Mesendoderm (in vitro differentiated cells): ENCODE results near the gene CTSL.

Experiments
- DNase-seq: peaks from one replicate; pipeline ENCODE4 v3.0.0; 2013
- H2AK5ac ChIP-seq: 2 replicates; pipeline ENCODE4 v1.6.1; 2013; ENCODE audit warnings: low read length, inconsistent platforms
- H2BK120ac ChIP-seq: 2 replicates; pipeline ENCODE4 v1.6.1; 2013; ENCODE audit warnings: low read depth, mild to moderate bottlenecking, low read length, moderate library complexity, mixed read lengths
- H2BK15ac ChIP-seq: replicated peaks from 2 replicates; pipeline ENCODE4 v1.6.1; 2013; ENCODE audit warnings: low read depth, mild to moderate bottlenecking, moderate library complexity
- H2BK5ac ChIP-seq: 2 replicates; pipeline ENCODE4 v1.6.1; 2013; ENCODE audit warnings: low read length, inconsistent platforms
- H3K18ac ChIP-seq: 2 replicates; pipeline ENCODE4 v1.6.1; 2013; ENCODE audit warnings: mild to moderate bottlenecking, low read length, mixed read lengths
- H3K23ac ChIP-seq: one replicate; pipeline ENCODE4 v1.6.1; 2013; ENCODE audit warnings: low read length
- H3K27ac ChIP-seq: 2 replicates; pipeline ENCODE4 v1.5.1; 2013; ENCODE audit warnings: low read depth, mild to moderate bottlenecking, inconsistent platforms, low read length, moderate library complexity
- H3K27me3 ChIP-seq: 2 replicates; pipeline ENCODE4 v1.6.1; 2013; ENCODE audit warnings: low read length, control low read depth, mild to moderate bottlenecking, inconsistent platforms; ENCODE audit not compliant: insufficient read depth, poor library complexity
- H3K36me3 ChIP-seq: 2 replicates; pipeline ENCODE4 v1.6.1; 2013; ENCODE audit warnings: low read length, inconsistent platforms; ENCODE audit not compliant: control insufficient read depth, insufficient read depth
- H3K4ac ChIP-seq: one replicate; pipeline ENCODE4 v1.6.1; 2013; ENCODE audit warnings: low read depth, mild to moderate bottlenecking, low read length, moderate library complexity
- H3K4me1 ChIP-seq: 2 replicates; pipeline ENCODE4 v1.6.1; 2013; ENCODE audit warnings: low read depth, low read length, inconsistent platforms; ENCODE audit not compliant: control insufficient read depth
- H3K4me2 ChIP-seq: 2 replicates; pipeline ENCODE4 v1.6.1; 2013; ENCODE audit warnings: low read length
- H3K4me3 ChIP-seq: 2 replicates; pipeline ENCODE4 v1.5.1; 2013; ENCODE audit warnings: mild to moderate bottlenecking, low read length
- H3K56ac ChIP-seq: one replicate; pipeline ENCODE4 v1.6.1; 2013; ENCODE audit warnings: low read length
- H3K79me1 ChIP-seq: 2 replicates; pipeline ENCODE4 v1.6.1; 2013; ENCODE audit warnings: low read length, inconsistent platforms
- H3K79me2 ChIP-seq: 2 replicates; pipeline ENCODE4 v1.6.1; 2013; ENCODE audit warnings: mild to moderate bottlenecking, low read length; ENCODE audit not compliant: control insufficient read depth, insufficient read depth
- H3K9ac ChIP-seq: 2 replicates; pipeline ENCODE4 v1.6.1; 2013; ENCODE audit warnings: low read length, inconsistent platforms
- H4K5ac ChIP-seq: one replicate; pipeline ENCODE4 v1.6.1; 2013; ENCODE audit warnings: low read length
- H4K8ac ChIP-seq: one replicate; pipeline ENCODE4 v1.6.1; 2013; ENCODE audit warnings: low read depth, mild to moderate bottlenecking, control low read depth, low read length, moderate library complexity
- WGBS: extraction: QIAGEN DNeasy Blood & Tissue Kit; methylation state at CpG from one replicate; pipeline ENCODE4 v1.1.7; 2013; ENCODE audit warnings: low lambda C conversion rate, missing lambda C conversion rate; ENCODE audit not compliant: insufficient coverage; ENCODE audit errors: extremely low coverage; 5-methylcytosine and 5-hydroxymethylcytosine counted together

Gene CTSL

GRCh38 chr9:87703636-87704276 is 22.2 kb upstream of the CTSL start:
- H3K9ac ChIP-seq: no peak overlapping the region
- DNase-seq: no peak
- WGBS: no CpG with 5 or more reads among the region's 7 CpGs
- H3K4me2 ChIP-seq: no peak overlapping the region
- no peak overlapping the region for H2AK5ac ChIP-seq
- no peak overlapping the region for H3K27ac ChIP-seq
- no peaks in the 10 kb centered on the region for H3K4me1 ChIP-seq
- H2BK15ac ChIP-seq: no peak overlapping the region
- no peak overlapping the region for H2BK5ac ChIP-seq
- no peak overlapping the region for H2BK120ac ChIP-seq
- no peaks in the 10 kb centered on the region for H3K79me1 ChIP-seq
- H3K18ac ChIP-seq: no peak overlapping the region
- H3K23ac ChIP-seq: no peak overlapping the region
- H3K56ac ChIP-seq: no peak overlapping the region
- no peaks in the 10 kb centered on the region for H3K27me3 ChIP-seq
- no peak overlapping the region for H4K8ac ChIP-seq
- no peak overlapping the region for H4K5ac ChIP-seq
- H3K79me2 ChIP-seq: no peaks in the 10 kb centered on the region
- peaks cover 13% of the 10 kb centered on the region for H3K36me3 ChIP-seq
- no peak overlapping the region for H3K4me3 ChIP-seq
- H3K4ac ChIP-seq: no peak overlapping the region

GRCh38 chr9:87704342-87704741 is 21.6 kb upstream of the CTSL start:
- no peak overlapping the region for H3K27ac ChIP-seq
- H3K4me2 ChIP-seq: no peak overlapping the region
- no peak overlapping the region for H2BK5ac ChIP-seq
- no peak overlapping the region for H2BK120ac ChIP-seq
- no peak overlapping the region for H3K4me3 ChIP-seq
- no peak overlapping the region for H3K23ac ChIP-seq
- H3K36me3 ChIP-seq: peaks cover 13% of the 10 kb centered on the region
- H3K27me3 ChIP-seq: no peaks in the 10 kb centered on the region
- H2BK15ac ChIP-seq: no peak overlapping the region
- no peaks in the 10 kb centered on the region for H3K79me2 ChIP-seq
- H4K5ac ChIP-seq: no peak overlapping the region
- no peak for DNase-seq
- no peak overlapping the region for H2AK5ac ChIP-seq
- WGBS: no CpG with 5 or more reads among the region's 6 CpGs
- no peak overlapping the region for H3K4ac ChIP-seq
- H3K79me1 ChIP-seq: no peaks in the 10 kb centered on the region
- H4K8ac ChIP-seq: no peak overlapping the region
- H3K4me1 ChIP-seq: no peaks in the 10 kb centered on the region
- H3K18ac ChIP-seq: no peak overlapping the region
- no peak overlapping the region for H3K56ac ChIP-seq
- H3K9ac ChIP-seq: no peak overlapping the region

DNA sequence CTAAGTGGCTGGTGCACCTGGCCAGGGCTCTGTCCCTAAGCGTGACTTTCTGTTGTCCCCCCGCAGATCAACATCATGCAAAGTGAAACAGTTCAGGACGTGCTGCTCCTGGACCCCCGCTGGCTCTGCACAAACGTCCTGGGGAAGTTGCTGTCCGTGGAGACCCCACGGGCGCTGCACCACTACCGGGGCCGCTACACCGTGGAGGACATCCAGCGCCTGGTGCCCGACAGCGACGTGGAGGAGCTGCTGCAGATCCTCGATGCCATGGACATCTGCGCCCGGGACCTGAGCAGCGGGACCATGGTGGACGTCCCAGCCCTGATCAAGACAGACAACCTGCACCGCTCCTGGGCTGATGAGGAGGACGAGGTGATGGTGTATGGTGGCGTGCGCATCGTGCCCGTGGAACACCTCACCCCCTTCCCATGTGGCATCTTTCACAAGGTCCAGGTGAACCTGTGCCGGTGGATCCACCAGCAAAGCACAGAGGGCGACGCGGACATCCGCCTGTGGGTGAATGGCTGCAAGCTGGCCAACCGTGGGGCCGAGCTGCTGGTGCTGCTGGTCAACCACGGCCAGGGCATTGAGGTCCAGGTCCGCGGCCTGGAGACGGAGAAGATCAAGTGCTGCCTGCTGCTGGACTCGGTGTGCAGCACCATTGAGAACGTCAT is 19.7 kb upstream of the CTSL start:
- no CpG with 5 or more reads among the region's 39 CpGs for WGBS
- DNase-seq: no peak
- no peaks in the 10 kb centered on the region for H3K79me1 ChIP-seq
- no peaks in the 10 kb centered on the region for H3K27me3 ChIP-seq
- no peak overlapping the region for H4K8ac ChIP-seq
- no peak overlapping the region for H3K27ac ChIP-seq
- H2BK120ac ChIP-seq: no peak overlapping the region
- no peak overlapping the region for H3K4me3 ChIP-seq
- peaks cover 9% of the 10 kb centered on the region for H3K36me3 ChIP-seq
- no peak overlapping the region for H3K9ac ChIP-seq
- no peak overlapping the region for H3K56ac ChIP-seq
- H3K18ac ChIP-seq: no peak overlapping the region
- H3K23ac ChIP-seq: no peak overlapping the region
- no peak overlapping the region for H3K4ac ChIP-seq
- no peak overlapping the region for H3K4me2 ChIP-seq
- no peak overlapping the region for H2BK15ac ChIP-seq
- no peak overlapping the region for H4K5ac ChIP-seq
- H3K79me2 ChIP-seq: no peaks in the 10 kb centered on the region
- H3K4me1 ChIP-seq: no peaks in the 10 kb centered on the region
- no peak overlapping the region for H2BK5ac ChIP-seq
- H2AK5ac ChIP-seq: no peak overlapping the region

DNA sequence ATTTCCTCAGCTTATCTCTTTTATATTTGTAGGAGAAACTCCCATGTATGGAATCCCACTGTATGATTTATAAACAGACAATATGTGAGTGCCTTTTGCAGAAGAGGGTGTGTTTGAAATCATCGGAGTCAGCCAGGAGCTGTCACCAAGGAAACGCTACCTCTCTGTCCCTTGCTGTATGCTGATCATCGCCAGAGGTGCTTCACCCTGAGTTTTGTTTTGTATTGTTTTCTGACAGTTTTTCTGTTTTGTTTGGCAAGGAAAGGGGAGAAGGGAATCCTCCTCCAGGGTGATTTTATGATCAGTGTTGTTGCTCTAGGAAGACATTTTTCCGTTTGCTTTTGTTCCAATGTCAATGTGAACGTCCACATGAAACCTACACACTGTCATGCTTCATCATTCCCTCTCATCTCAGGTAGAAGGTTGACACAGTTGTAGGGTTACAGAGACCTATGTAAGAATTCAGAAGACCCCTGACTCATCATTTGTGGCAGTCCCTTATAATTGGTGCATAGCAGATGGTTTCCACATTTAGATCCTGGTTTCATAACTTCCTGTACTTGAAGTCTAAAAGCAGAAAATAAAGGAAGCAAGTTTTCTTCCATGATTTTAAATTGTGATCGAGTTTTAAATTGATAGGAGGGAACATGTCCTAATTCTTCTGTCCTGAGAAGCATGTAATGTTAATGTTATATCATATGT is 18.0 kb upstream of the CTSL start:
- H3K79me1 ChIP-seq: no peaks in the 10 kb centered on the region
- DNase-seq: no peak
- H3K9ac ChIP-seq: no peak overlapping the region

DNA sequence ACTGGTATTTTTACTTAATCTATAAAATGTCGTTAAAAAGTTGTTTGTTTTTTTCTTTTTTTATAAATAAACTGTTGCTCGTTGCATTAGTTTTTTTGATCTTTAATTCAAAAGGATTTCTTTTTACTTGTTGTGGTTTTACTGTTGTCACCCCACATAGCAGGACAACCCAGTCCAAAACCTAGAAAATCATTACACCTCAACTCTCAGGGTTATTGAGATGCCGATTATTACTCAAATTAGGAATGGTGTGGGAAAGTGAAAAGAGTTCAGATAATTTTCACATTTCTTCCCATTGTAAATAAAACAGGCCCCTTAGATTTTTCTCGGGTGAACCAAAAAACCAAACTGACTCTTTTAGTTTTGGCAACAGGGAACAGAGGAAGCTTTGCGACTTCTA is 17.4 kb upstream of the CTSL start:
- H3K56ac ChIP-seq: no peak overlapping the region
- peaks cover 8% of the 10 kb centered on the region for H3K36me3 ChIP-seq
- H3K27ac ChIP-seq: no peak overlapping the region
- no peak overlapping the region for H3K4ac ChIP-seq
- H3K4me3 ChIP-seq: no peak overlapping the region
- H3K79me1 ChIP-seq: no peaks in the 10 kb centered on the region
- H3K4me1 ChIP-seq: no peaks in the 10 kb centered on the region
- no peak overlapping the region for H4K8ac ChIP-seq
- no peak overlapping the region for H2AK5ac ChIP-seq
- no peak overlapping the region for H3K23ac ChIP-seq
- no peak overlapping the region for H2BK15ac ChIP-seq
- no peak overlapping the region for H2BK5ac ChIP-seq
- DNase-seq: no peak
- no peak overlapping the region for H2BK120ac ChIP-seq
- no peak overlapping the region for H3K4me2 ChIP-seq
- no peak overlapping the region for H3K18ac ChIP-seq
- no peak overlapping the region for H3K9ac ChIP-seq
- H4K5ac ChIP-seq: no peak overlapping the region
- H3K79me2 ChIP-seq: no peaks in the 10 kb centered on the region
- WGBS: no CpG with 5 or more reads among the region's 5 CpGs
- H3K27me3 ChIP-seq: no peaks in the 10 kb centered on the region

More for the DNA sequence above, 18.0 kb upstream of the CTSL start:
- Histone ChIP-seq H3K4me2 (no peak overlapping the region), H3K4me3 (no peak overlapping the region), H3K56ac (no peak overlapping the region), H2BK15ac (no peak overlapping the region), H3K23ac (no peak overlapping the region), H2BK120ac (no peak overlapping the region), H4K8ac (no peak overlapping the region), H3K27me3 (no peaks in the 10 kb centered on the region), H3K27ac (no peak overlapping the region), H3K36me3 (peaks cover 9% of the 10 kb centered on the region), H3K79me2 (no peaks in the 10 kb centered on the region), H4K5ac (no peak overlapping the region), H2AK5ac (no peak overlapping the region), H2BK5ac (no peak overlapping the region), H3K4me1 (no peaks in the 10 kb centered on the region), H3K4ac (no peak overlapping the region), H3K18ac (no peak overlapping the region)
- WGBS: no CpG with 5 or more reads among the region's 6 CpGs
